Uterus (tissue), 4 donors: ENCODE data around the gene KRT3. TPM values are rescaled to one million over a fixed set of nuclear protein-coding genes. Genes with fewer than 3 reads are reported as not detected.
"Not testable (repeated sequence)": the region's sequence is repeated elsewhere in the genome, so short reads cannot be mapped to it uniquely, and the experiment has no call there.

Experiments
- DNase-seq, 2 donors: peaks; one replicate each; pipeline ENCODE4 v3.0.0-alpha.2; 2019 to 2020
- H3K27ac ChIP-seq, 2 donors: fragments of 200-600 bp; sonication (generic); 1 replicate in 1 of 2; 2 replicates in 1 of 2; pipeline ENCODE4 v1.5.1; 2016 to 2018
- H3K27me3 ChIP-seq, 2 donors: fragments of 200-600 bp; sonication (generic); one replicate each; pipeline ENCODE4 v1.5.1; 2018 to 2019; ENCODE audit warnings: control low read depth in 1 of 2
- H3K36me3 ChIP-seq, 2 donors: fragments of 200-600 bp; sonication (generic); one replicate each; pipeline ENCODE4 v1.5.1; 2019; ENCODE audit warnings: control low read depth in 1 of 2
- H3K4me1 ChIP-seq, 2 donors: fragments of 200-600 bp; sonication (generic); one replicate each; pipeline ENCODE4 v1.5.1; 2018 to 2019; ENCODE audit warnings: control low read depth in 1 of 2
- H3K4me3 ChIP-seq, 2 donors: fragments of 200-600 bp; sonication (generic); 1 replicate in 1 of 2; 2 replicates in 1 of 2; pipeline ENCODE4 v1.5.1; 2018 to 2019; ENCODE audit warnings: mild to moderate bottlenecking in 1 of 2
- H3K9me3 ChIP-seq, 2 donors: fragments of 200-600 bp; sonication (generic); one replicate each; pipeline ENCODE4 v1.5.1; 2019; ENCODE audit warnings: control low read depth in 1 of 2
- CTCF ChIP-seq, 4 experiments: fragments of 200-600 bp in 2 of 4; fragments of 450-650 bp in 2 of 4; sonication (generic) in 2 of 4; IDR thresholded peaks; one replicate each; pipeline ENCODE4 v1.5.1; 2016 to 2019; ENCODE audit warnings: antibody characterized with exemption in 4 of 4, mild to moderate bottlenecking in 2 of 4, moderate library complexity in 1 of 4
- POLR2A ChIP-seq, 2 donors: fragments of 450-650 bp; IDR thresholded peaks; one replicate each; pipeline ENCODE4 v1.6.1; 2016; ENCODE audit warnings: antibody characterized with exemption in 2 of 2, mild to moderate bottlenecking in 1 of 2, moderate library complexity in 1 of 2
- intact Hi-C: fragments of 100-400 bp; cut with DNase I; formaldehyde crosslinking; loops from one replicate; pipeline ENCODE4 v1.15.1; 2023; ENCODE audit warnings: low total_unique reads
- total RNA-seq, 4 donors: library from RNA; depleted of rRNA in 3 of 4; stranded (reverse); fragments of >200 nt in 3 of 4; gene quantifications; one replicate each; pipeline versions ENCODE4 v1.1.0 to v1.2.4, GENCODE V29; 2014 to 2023
- donor health status: DM: yes; HTN: yes; CAD: no.

KRT3 gene
- total RNA-seq, 4 donors from 2014 or later: not detected

GRCh38 chr12:52763991-52764390 is 31.9 kb downstream of the KRT3 start:
- DNase-seq: no peak
- Histone ChIP-seq H3K36me3 (no peaks in the 10 kb centered on the region), H3K27me3 (no peaks in the 10 kb centered on the region), H3K4me3 (no peak overlapping the region), H3K9me3 (no peaks in the 10 kb centered on the region), H3K27ac (no peak overlapping the region), H3K4me1 (no peaks in the 10 kb centered on the region)
- intact Hi-C loops: no loop called here
- TF ChIP-seq CTCF (IDR thresholded peaks at IDR 0.05) (no peak), POLR2A (IDR thresholded peaks at IDR 0.05) (no peak)

- DNase-seq: no peak
- Histone ChIP-seq H3K27me3 (no peaks in the 10 kb centered on the region), H3K4me3 (no peak overlapping the region), H3K9me3 (no peaks in the 10 kb centered on the region), H3K4me1 (no peaks in the 10 kb centered on the region), H3K36me3 (no peaks in the 10 kb centered on the region), H3K27ac (no peak overlapping the region)
- no peak for TF ChIP-seq CTCF (IDR thresholded peaks at IDR 0.05)
- no peak for TF ChIP-seq POLR2A (IDR thresholded peaks at IDR 0.05)
- intact Hi-C loops: no loop called here
Observed at GRCh38 chr12:52763036-52763659, 32.8 kb downstream of the KRT3 start.

- TF ChIP-seq CTCF (IDR thresholded peaks at IDR 0.05): no peak
- TF ChIP-seq POLR2A (IDR thresholded peaks at IDR 0.05): no peak
- Histone ChIP-seq H3K36me3 (no peaks in the 10 kb centered on the region), H3K4me3 (no peak overlapping the region), H3K4me1 (no peaks in the 10 kb centered on the region), H3K9me3 (no peaks in the 10 kb centered on the region), H3K27ac (no peak overlapping the region), H3K27me3 (no peaks in the 10 kb centered on the region)
- intact Hi-C loops: no loop called here
- no peak for DNase-seq
Observed at GRCh38 chr12:52761802-52762201, 34.1 kb downstream of the KRT3 start.

- H3K4me3 ChIP-seq, intact Hi-C loops, H3K36me3 ChIP-seq, H3K9me3 ChIP-seq, H3K27ac ChIP-seq, DNase-seq, H3K4me1 ChIP-seq, H3K27me3 ChIP-seq: not testable (repeated sequence)
Observed at GRCh38 chr12:52761218-52761617, 34.7 kb downstream of the KRT3 start.

GRCh38 chr12:52760623-52761022 is 35.3 kb downstream of the KRT3 start:
- Histone ChIP-seq H3K36me3 (no peaks in the 10 kb centered on the region), H3K4me1 (no peaks in the 10 kb centered on the region), H3K27ac (no peak overlapping the region), H3K9me3 (no peaks in the 10 kb centered on the region), H3K4me3 (no peak overlapping the region), H3K27me3 (no peaks in the 10 kb centered on the region)
- TF ChIP-seq POLR2A (IDR thresholded peaks at IDR 0.05): no peak
- TF ChIP-seq CTCF (IDR thresholded peaks at IDR 0.05): no peak
- DNase-seq: no peak
- intact Hi-C loops: no loop called here

- Histone ChIP-seq H3K27ac (no peak overlapping the region), H3K27me3 (no peaks in the 10 kb centered on the region), H3K4me3 (no peak overlapping the region), H3K36me3 (no peaks in the 10 kb centered on the region), H3K4me1 (no peaks in the 10 kb centered on the region), H3K9me3 (no peaks in the 10 kb centered on the region)
- intact Hi-C loops: no loop called here
- TF ChIP-seq CTCF (IDR thresholded peaks at IDR 0.05) (no peak), POLR2A (IDR thresholded peaks at IDR 0.05) (no peak)
- DNase-seq: no peak
Observed at GRCh38 chr12:52759695-52760094, 36.2 kb downstream of the KRT3 start.
